WTC11 (cell line): ENCODE data around the gene TARM1.

Source experiments
- FOXJ3 ChIP-seq: sonication (generic); formaldehyde crosslinking; IDR thresholded peaks from 2 replicates; pipeline ENCODE4 v1.9.0; 2021; ENCODE audit warnings: missing genetic modification reagents, mild to moderate bottlenecking, borderline replicate concordance
- IRF2 ChIP-seq: sonication (generic); formaldehyde crosslinking; IDR thresholded peaks from 2 replicates; pipeline ENCODE4 v1.8.0; 2022; ENCODE audit warnings: low read depth, missing genetic modification reagents, borderline replicate concordance
- NR2C2 ChIP-seq: sonication (generic); formaldehyde crosslinking; IDR thresholded peaks from 2 replicates; pipeline ENCODE4 v1.8.0; 2022; ENCODE audit warnings: mild to moderate bottlenecking, missing genetic modification reagents
- SOX15 ChIP-seq: fragments of 250-450 bp; sonication (Bioruptor Pico); IDR thresholded peaks from 2 replicates; pipeline ENCODE4 v1.9.0; 2021; ENCODE audit warnings: mild to moderate bottlenecking
- TF ChIP-seq, protein P1 (sequence below): fragments of 200-600 bp; IDR thresholded peaks from 2 replicates; pipeline ENCODE4 v1.8.0; 2022; ENCODE audit warnings: antibody characterized with exemption
- TF ChIP-seq, protein P2 (sequence below): fragments of 250-450 bp; sonication (Bioruptor Pico); IDR thresholded peaks from 2 replicates; pipeline ENCODE4 v1.9.0; 2021; ENCODE audit warnings: mild to moderate bottlenecking
- TF ChIP-seq, protein P3 (sequence below): sonication (generic); formaldehyde crosslinking; IDR thresholded peaks from 2 replicates; pipeline ENCODE4 v1.8.1; 2023; ENCODE audit warnings: mild to moderate bottlenecking, missing genetic modification reagents, moderate library complexity

DNA sequence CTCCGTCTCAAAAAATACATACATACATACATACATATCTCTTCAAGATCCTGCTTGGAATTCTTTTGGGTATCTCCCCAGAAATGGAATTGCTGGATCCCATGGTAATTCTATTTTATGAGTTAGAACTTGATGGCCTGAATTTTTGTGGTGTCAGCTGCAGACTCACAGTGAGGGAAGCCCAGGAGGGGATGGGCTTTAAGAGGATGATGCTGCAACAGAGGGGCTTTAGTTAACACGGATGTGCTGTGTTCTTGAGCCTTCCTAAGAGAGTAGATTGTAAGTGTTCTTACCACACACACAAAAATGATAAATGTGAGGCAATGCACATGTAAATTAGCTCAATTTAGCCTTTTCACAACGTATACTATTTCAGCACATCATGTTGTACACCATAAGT, 58.0 kb downstream of the TARM1 start:
- TF ChIP-seq, protein P1, sequence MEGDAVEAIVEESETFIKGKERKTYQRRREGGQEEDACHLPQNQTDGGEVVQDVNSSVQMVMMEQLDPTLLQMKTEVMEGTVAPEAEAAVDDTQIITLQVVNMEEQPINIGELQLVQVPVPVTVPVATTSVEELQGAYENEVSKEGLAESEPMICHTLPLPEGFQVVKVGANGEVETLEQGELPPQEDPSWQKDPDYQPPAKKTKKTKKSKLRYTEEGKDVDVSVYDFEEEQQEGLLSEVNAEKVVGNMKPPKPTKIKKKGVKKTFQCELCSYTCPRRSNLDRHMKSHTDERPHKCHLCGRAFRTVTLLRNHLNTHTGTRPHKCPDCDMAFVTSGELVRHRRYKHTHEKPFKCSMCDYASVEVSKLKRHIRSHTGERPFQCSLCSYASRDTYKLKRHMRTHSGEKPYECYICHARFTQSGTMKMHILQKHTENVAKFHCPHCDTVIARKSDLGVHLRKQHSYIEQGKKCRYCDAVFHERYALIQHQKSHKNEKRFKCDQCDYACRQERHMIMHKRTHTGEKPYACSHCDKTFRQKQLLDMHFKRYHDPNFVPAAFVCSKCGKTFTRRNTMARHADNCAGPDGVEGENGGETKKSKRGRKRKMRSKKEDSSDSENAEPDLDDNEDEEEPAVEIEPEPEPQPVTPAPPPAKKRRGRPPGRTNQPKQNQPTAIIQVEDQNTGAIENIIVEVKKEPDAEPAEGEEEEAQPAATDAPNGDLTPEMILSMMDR = no peak
- TF ChIP-seq SOX15 (CRISPR knock-in tag) = no peak
- no peak for TF ChIP-seq NR2C2 (CRISPR knock-in tag)
- TF ChIP-seq IRF2 (CRISPR knock-in tag) = no peak
- no peak for TF ChIP-seq FOXJ3
- TF ChIP-seq, protein P2, sequence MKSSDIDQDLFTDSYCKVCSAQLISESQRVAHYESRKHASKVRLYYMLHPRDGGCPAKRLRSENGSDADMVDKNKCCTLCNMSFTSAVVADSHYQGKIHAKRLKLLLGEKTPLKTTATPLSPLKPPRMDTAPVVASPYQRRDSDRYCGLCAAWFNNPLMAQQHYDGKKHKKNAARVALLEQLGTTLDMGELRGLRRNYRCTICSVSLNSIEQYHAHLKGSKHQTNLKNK = no peak
- TF ChIP-seq, protein P3, sequence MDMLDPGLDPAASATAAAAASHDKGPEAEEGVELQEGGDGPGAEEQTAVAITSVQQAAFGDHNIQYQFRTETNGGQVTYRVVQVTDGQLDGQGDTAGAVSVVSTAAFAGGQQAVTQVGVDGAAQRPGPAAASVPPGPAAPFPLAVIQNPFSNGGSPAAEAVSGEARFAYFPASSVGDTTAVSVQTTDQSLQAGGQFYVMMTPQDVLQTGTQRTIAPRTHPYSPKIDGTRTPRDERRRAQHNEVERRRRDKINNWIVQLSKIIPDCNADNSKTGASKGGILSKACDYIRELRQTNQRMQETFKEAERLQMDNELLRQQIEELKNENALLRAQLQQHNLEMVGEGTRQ (CRISPR knock-in tag) = no peak
